Neural progenitor cell (in vitro differentiated cells): ENCODE data around the gene SGTA.

Source experiments
- EZH2 ChIP-seq: fragments of 200-600 bp; sonication (generic); IDR thresholded peaks from 2 replicates; pipeline ENCODE4 v1.6.1; 2017; ENCODE audit warnings: antibody characterized with exemption, mild to moderate bottlenecking, moderate library complexity
- TF ChIP-seq, protein P1 (sequence below): fragments of 200-600 bp; sonication (generic); IDR thresholded peaks from 2 replicates; pipeline ENCODE4 v1.5.1; 2017; ENCODE audit warnings: antibody characterized with exemption, mild to moderate bottlenecking

GRCh38 chr19:2728783-2729387 lies 54.2 kb downstream of the SGTA start:
- TF ChIP-seq, protein P1, sequence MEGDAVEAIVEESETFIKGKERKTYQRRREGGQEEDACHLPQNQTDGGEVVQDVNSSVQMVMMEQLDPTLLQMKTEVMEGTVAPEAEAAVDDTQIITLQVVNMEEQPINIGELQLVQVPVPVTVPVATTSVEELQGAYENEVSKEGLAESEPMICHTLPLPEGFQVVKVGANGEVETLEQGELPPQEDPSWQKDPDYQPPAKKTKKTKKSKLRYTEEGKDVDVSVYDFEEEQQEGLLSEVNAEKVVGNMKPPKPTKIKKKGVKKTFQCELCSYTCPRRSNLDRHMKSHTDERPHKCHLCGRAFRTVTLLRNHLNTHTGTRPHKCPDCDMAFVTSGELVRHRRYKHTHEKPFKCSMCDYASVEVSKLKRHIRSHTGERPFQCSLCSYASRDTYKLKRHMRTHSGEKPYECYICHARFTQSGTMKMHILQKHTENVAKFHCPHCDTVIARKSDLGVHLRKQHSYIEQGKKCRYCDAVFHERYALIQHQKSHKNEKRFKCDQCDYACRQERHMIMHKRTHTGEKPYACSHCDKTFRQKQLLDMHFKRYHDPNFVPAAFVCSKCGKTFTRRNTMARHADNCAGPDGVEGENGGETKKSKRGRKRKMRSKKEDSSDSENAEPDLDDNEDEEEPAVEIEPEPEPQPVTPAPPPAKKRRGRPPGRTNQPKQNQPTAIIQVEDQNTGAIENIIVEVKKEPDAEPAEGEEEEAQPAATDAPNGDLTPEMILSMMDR: no peak
- TF ChIP-seq EZH2: no peak
